ENCODE data around the gene CCDC92. TPM values are rescaled to one million over a fixed set of nuclear protein-coding genes. Genes with fewer than 3 reads are reported as not detected.

Gene CCDC92
- polyA plus RNA-seq, 1 experiment, result 52.2 TPM

- ChIA-PET POLR2A (no interaction called here), CTCF (no interaction called here)
- TF ChIP-seq, protein P1, sequence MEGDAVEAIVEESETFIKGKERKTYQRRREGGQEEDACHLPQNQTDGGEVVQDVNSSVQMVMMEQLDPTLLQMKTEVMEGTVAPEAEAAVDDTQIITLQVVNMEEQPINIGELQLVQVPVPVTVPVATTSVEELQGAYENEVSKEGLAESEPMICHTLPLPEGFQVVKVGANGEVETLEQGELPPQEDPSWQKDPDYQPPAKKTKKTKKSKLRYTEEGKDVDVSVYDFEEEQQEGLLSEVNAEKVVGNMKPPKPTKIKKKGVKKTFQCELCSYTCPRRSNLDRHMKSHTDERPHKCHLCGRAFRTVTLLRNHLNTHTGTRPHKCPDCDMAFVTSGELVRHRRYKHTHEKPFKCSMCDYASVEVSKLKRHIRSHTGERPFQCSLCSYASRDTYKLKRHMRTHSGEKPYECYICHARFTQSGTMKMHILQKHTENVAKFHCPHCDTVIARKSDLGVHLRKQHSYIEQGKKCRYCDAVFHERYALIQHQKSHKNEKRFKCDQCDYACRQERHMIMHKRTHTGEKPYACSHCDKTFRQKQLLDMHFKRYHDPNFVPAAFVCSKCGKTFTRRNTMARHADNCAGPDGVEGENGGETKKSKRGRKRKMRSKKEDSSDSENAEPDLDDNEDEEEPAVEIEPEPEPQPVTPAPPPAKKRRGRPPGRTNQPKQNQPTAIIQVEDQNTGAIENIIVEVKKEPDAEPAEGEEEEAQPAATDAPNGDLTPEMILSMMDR (IDR thresholded peaks at IDR 0.05; ENCODE audit: low read depth, low read length), result no peak
- Histone ChIP-seq H3K4me3 (ENCODE audit: low read depth, low read length) (no peak overlapping the region), H3K27ac (ENCODE audit: low read depth, low read length) (no peak overlapping the region), H3K9me3 (ENCODE audit: control insufficient read depth, insufficient read depth, low read length) (no peaks in the 10 kb centered on the region), H3K27me3 (ENCODE audit: control insufficient read depth, insufficient read depth, low read length) (no peaks in the 10 kb centered on the region)
- no peak for DNase-seq (ENCODE audit: low read depth, low spot score)
Observed at GRCh38 chr12:124002021-124002644, 29.5 kb upstream of the CCDC92 start.

GRCh38 chr12:124001343-124001742 lies 28.7 kb upstream of the CCDC92 start:
- ChIA-PET CTCF (interaction anchor here (0.6 to 1.0 kb wide), 2 partner anchors 11 to 27 kb away, joined by 3 read pairs; no protein-coding TSS in a partner anchor), POLR2A (no interaction called here)
- no peak overlapping the region for H3K4me3 ChIP-seq (ENCODE audit: low read depth, low read length)
- DNase-seq (ENCODE audit: low read depth, low spot score), result no peak
- H3K27ac ChIP-seq (ENCODE audit: low read depth, low read length), result peak overlapping the region; percentile 11
- TF ChIP-seq, protein P1 (IDR thresholded peaks at IDR 0.05; ENCODE audit: low read depth, low read length), result no peak
- H3K27me3 ChIP-seq (ENCODE audit: control insufficient read depth, insufficient read depth, low read length), result no peaks in the 10 kb centered on the region
- H3K9me3 ChIP-seq (ENCODE audit: control insufficient read depth, insufficient read depth, low read length), result no peaks in the 10 kb centered on the region

DNA sequence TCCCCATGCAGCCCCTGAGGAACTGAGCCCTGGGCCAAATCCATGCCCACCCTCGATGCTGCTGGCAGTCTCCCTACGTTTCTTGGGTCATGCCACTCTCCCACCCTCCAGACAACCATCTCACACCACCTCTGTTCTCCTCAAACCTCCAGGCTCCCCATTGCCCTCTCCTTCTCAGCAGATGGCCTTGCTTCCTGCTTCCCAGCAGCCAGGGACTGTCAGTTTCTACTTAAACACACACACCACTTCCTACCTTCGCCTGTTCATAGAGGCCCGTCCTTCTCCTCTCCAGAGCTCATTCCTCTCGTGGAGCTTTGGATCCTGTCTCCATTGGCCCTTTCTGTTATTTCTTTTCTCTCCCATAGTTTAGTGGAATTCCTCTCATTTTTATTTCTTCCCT lies 27.5 kb upstream of the CCDC92 start:
- no peak overlapping the region for H3K4me3 ChIP-seq (ENCODE audit: low read depth, low read length)
- H3K9me3 ChIP-seq (ENCODE audit: control insufficient read depth, insufficient read depth, low read length), result no peaks in the 10 kb centered on the region
- ChIA-PET CTCF (interaction anchor here (0.6 to 1.3 kb wide), 2 partner anchors 32 to 321 kb away, joined by 3 to 8 read pairs; no protein-coding TSS in a partner anchor), POLR2A (no interaction called here)
- TF ChIP-seq, protein P1 (IDR thresholded peaks at IDR 0.05; ENCODE audit: low read depth, low read length), result no peak
- no peak for DNase-seq (ENCODE audit: low read depth, low spot score)
- no peaks in the 10 kb centered on the region for H3K27me3 ChIP-seq (ENCODE audit: control insufficient read depth, insufficient read depth, low read length)
- no peak overlapping the region for H3K27ac ChIP-seq (ENCODE audit: low read depth, low read length)

DNA sequence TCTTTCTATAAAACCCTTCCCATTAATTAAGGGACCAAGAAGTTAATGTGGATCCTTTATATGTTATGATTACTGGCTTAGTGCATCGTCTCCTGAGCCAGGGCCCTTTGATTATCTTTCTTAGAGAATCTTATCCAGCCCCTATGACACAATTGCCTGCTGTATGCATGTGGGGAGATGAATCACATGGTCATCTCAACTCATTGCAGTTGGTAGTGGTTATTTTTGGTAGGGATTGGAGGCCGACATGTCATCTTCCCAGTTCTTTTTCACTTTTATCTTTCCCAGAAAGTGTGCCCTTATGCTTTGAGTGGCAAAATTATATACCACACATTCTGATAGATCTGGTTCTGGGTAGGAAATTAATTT lies 26.3 kb upstream of the CCDC92 start:
- no peaks in the 10 kb centered on the region for H3K27me3 ChIP-seq (ENCODE audit: control insufficient read depth, insufficient read depth, low read length)
- H3K27ac ChIP-seq (ENCODE audit: low read depth, low read length), result no peak overlapping the region
- TF ChIP-seq, protein P1 (IDR thresholded peaks at IDR 0.05; ENCODE audit: low read depth, low read length), result no peak
- POLR2A ChIA-PET, result interaction anchor here (1.2 kb wide), 1 partner anchor 8 kb away, joined by 5 read pairs; no protein-coding TSS in a partner anchor
- no peaks in the 10 kb centered on the region for H3K9me3 ChIP-seq (ENCODE audit: control insufficient read depth, insufficient read depth, low read length)
- DNase-seq (ENCODE audit: low read depth, low spot score), result peak; percentile 24
- CTCF ChIA-PET, result interaction anchor here (0.6 to 3.6 kb wide), 4 partner anchors 15 to 767 kb away, joined by 3 to 13 read pairs (median 4); no protein-coding TSS in a partner anchor
- H3K4me3 ChIP-seq (ENCODE audit: low read depth, low read length), result no peak overlapping the region

DNA sequence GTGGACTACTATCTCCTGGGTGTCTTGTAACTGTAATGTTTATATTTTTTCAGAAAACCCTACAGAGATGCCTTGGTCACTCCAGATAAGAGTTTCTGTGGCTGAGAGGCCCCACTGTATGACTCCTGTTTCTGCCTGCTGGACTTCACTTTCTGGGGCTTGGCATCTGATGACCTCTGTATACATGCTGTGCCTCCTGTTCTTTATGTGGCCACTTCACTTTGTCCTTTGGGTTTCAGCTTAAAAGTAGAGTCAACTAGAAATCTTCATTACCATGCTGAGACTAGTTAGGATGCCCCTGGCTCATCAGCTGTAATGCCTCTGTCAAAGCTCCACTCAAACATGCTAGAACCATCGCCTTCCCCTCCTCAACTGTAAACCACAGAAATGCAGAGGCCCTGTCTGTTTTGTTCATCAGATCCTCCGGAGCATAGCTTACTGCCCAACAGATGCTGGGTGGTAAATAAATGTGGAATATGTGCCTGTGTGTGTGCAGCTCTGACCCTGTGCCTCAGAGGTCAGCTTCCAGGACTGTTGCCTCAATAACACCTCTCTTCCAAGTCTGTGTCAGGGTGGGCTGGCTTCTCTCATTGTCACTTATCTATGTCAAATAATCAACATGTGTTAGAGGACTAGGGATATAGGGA lies 25.8 kb upstream of the CCDC92 start:
- DNase-seq (ENCODE audit: low read depth, low spot score), result peak; percentile 23
- ChIA-PET CTCF (interaction anchor here (0.6 to 3.6 kb wide), 4 partner anchors 14 to 768 kb away, joined by 3 to 13 read pairs (median 5); no protein-coding TSS in a partner anchor), POLR2A (interaction anchor here (1.2 kb wide), 1 partner anchor 9 kb away, joined by 5 read pairs; no protein-coding TSS in a partner anchor)
- TF ChIP-seq, protein P1 (IDR thresholded peaks at IDR 0.05; ENCODE audit: low read depth, low read length), result no peak
- Histone ChIP-seq H3K27me3 (ENCODE audit: control insufficient read depth, insufficient read depth, low read length) (no peaks in the 10 kb centered on the region), H3K27ac (ENCODE audit: low read depth, low read length) (no peak overlapping the region), H3K9me3 (ENCODE audit: control insufficient read depth, insufficient read depth, low read length) (no peaks in the 10 kb centered on the region), H3K4me3 (ENCODE audit: low read depth, low read length) (no peak overlapping the region)

Data from AG04450 (cell line).